ENCODE measurements around the gene RIOK1. TPM values are rescaled to one million over a fixed set of nuclear protein-coding genes. Genes with fewer than 3 reads are reported as not detected.

Gene RIOK1
- total RNA-seq, 1 donor = 24.2 TPM

GRCh38 chr6:7367408-7367807 is 22.2 kb upstream of the RIOK1 start:
- TF ChIP-seq, protein P1, sequence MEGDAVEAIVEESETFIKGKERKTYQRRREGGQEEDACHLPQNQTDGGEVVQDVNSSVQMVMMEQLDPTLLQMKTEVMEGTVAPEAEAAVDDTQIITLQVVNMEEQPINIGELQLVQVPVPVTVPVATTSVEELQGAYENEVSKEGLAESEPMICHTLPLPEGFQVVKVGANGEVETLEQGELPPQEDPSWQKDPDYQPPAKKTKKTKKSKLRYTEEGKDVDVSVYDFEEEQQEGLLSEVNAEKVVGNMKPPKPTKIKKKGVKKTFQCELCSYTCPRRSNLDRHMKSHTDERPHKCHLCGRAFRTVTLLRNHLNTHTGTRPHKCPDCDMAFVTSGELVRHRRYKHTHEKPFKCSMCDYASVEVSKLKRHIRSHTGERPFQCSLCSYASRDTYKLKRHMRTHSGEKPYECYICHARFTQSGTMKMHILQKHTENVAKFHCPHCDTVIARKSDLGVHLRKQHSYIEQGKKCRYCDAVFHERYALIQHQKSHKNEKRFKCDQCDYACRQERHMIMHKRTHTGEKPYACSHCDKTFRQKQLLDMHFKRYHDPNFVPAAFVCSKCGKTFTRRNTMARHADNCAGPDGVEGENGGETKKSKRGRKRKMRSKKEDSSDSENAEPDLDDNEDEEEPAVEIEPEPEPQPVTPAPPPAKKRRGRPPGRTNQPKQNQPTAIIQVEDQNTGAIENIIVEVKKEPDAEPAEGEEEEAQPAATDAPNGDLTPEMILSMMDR (IDR thresholded peaks at IDR 0.05; ENCODE audit: insufficient read depth, low read depth, low read length) = no peak
- DNase-seq (ENCODE audit: low read depth) = no peak
- H3K4me3 ChIP-seq (ENCODE audit: low read depth, low read length) = no peak overlapping the region

GRCh38 chr6:7373739-7374138 is 15.9 kb upstream of the RIOK1 start:
- no peak overlapping the region for H3K4me3 ChIP-seq (ENCODE audit: low read depth, low read length)
- TF ChIP-seq, protein P1 (IDR thresholded peaks at IDR 0.05; ENCODE audit: insufficient read depth, low read depth, low read length) = no peak
- no peak for DNase-seq (ENCODE audit: low read depth)

- H3K4me3 ChIP-seq (ENCODE audit: low read depth, low read length) = no peak overlapping the region
- DNase-seq (ENCODE audit: low read depth) = no peak
- TF ChIP-seq, protein P1 (IDR thresholded peaks at IDR 0.05; ENCODE audit: insufficient read depth, low read depth, low read length) = no peak
These were observed 11.6 kb upstream of the RIOK1 start for GRCh38 chr6:7377961-7378360.

GRCh38 chr6:7378740-7379139 is 10.9 kb upstream of the RIOK1 start:
- no peak for DNase-seq (ENCODE audit: low read depth)
- no peak overlapping the region for H3K4me3 ChIP-seq (ENCODE audit: low read depth, low read length)
- TF ChIP-seq, protein P1 (IDR thresholded peaks at IDR 0.05; ENCODE audit: insufficient read depth, low read depth, low read length) = no peak

DNA sequence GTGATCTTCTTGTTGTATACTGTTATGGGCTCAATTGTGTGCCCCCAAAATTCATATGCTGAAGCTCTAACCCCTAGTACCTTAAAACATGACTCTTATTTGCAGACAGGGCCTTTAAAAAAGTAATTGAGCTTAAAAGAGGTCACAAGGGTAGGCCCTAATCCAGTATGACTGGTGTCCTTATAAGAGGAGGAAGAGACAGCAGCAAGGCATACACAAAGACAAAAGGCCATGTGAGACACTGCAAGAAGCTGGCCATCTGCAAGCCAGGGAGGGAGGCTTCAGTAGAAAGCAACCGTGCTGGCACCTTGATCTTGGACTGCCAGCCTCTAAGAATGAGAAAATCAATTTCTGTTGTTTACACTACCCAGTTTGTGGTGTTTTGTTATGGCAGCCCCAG is 8.5 kb upstream of the RIOK1 start:
- H3K4me3 ChIP-seq (ENCODE audit: low read depth, low read length) = no peak overlapping the region
- TF ChIP-seq, protein P1 (IDR thresholded peaks at IDR 0.05; ENCODE audit: insufficient read depth, low read depth, low read length) = no peak
- no peak for DNase-seq (ENCODE audit: low read depth)

DNA sequence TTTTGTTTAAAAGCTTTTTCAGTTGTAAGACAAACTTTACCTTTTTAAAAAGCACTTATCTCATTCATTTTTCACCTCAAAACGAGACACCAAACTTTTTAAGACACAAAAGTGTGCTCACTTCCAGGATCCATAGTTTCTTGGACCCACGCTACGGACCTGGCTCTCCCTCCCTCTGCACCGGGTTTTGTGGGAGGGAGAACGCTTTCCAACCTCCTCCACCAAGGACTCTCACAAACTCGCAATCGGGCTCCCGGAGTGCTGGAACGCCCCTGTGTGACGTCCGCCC is 502 bp upstream of the RIOK1 start:
- TF ChIP-seq, protein P1 (IDR thresholded peaks at IDR 0.05; ENCODE audit: insufficient read depth, low read depth, low read length) = no peak
- peak overlapping the region; percentile 75 for H3K4me3 ChIP-seq (ENCODE audit: low read depth, low read length)
- peak; percentile 64 for DNase-seq (ENCODE audit: low read depth)

GRCh38 chr6:7390226-7390878 is 744 bp downstream of the RIOK1 start:
- TF ChIP-seq, protein P1 (IDR thresholded peaks at IDR 0.05; ENCODE audit: insufficient read depth, low read depth, low read length) = no peak
- DNase-seq (ENCODE audit: low read depth) = peak; percentile 77

More at GRCh38 chr6:7390226-7390878, 744 bp downstream of the RIOK1 start:
- H3K4me3 ChIP-seq (ENCODE audit: low read depth, low read length) = peak overlapping the region; percentile 75
